Psoas muscle (tissue), 8 donors: ENCODE measurements around the gene PLAC1. TPM values are rescaled to one million over a fixed set of nuclear protein-coding genes. Genes with fewer than 3 reads are reported as not detected.

Source experiments
- ATAC-seq, 4 donors: fragments of 200-7000 bp; cut with Tn5 transposase; one replicate each; pipeline ENCODE4 v1.9.1; 2020; ENCODE audit warnings: moderate library complexity in 3 of 4, mild to moderate bottlenecking in 2 of 4
- DNase-seq, 2 donors: peaks; one replicate each; pipeline ENCODE4 v3.0.0-alpha.2; 2020
- H3K27ac ChIP-seq: fragments of 200-600 bp; one replicate; pipeline ENCODE4 v1.8.0; 2022
- H3K27me3 ChIP-seq, 3 donors: fragments of 200-600 bp in 1 of 3; one replicate each; pipeline versions ENCODE4 v1.6.1 to v1.8.0; 2013 to 2022; ENCODE audit warnings: low read length in 2 of 3, mild to moderate bottlenecking in 2 of 3, moderate library complexity in 1 of 3; ENCODE audit not compliant: insufficient read depth in 3 of 3
- H3K36me3 ChIP-seq, 2 donors: fragments of 200-600 bp in 1 of 2; one replicate each; pipeline versions ENCODE4 v1.6.1 to v1.8.0; 2013 to 2022; ENCODE audit warnings: low read depth in 1 of 2, mild to moderate bottlenecking in 1 of 2, moderate library complexity in 1 of 2; ENCODE audit not compliant: insufficient read depth in 1 of 2
- H3K4me1 ChIP-seq: fragments of 200-600 bp; one replicate; pipeline ENCODE4 v1.8.0; 2022
- H3K4me3 ChIP-seq: fragments of 200-600 bp; one replicate; pipeline ENCODE4 v1.8.0; 2022; ENCODE audit warnings: mild to moderate bottlenecking
- H3K9me3 ChIP-seq: fragments of 200-600 bp; one replicate; pipeline ENCODE4 v1.8.0; 2022
- WGBS, 3 donors: extraction: QIAGEN DNeasy Blood & Tissue Kit; methylation state at CpG; one replicate each; pipeline versions ENCODE4 v1.1.6 to v1.1.7; 2013; 5-methylcytosine and 5-hydroxymethylcytosine counted together
- intact Hi-C, 2 donors: fragments of 100-400 bp; cut with DNase I; formaldehyde crosslinking; loops; one replicate each; pipeline versions ENCODE4 v1.11.0 to v1.14.2; 2022
- polyA plus RNA-seq, 3 donors: library from polyadenylated mRNA; stranded (reverse); fragments of 200-250 nt; gene quantifications; one replicate each; pipeline ENCODE4 v1.2.3, GENCODE V29; 2013
- total RNA-seq, 4 donors: library from RNA; stranded (reverse); fragmentation: NEBNext Ultra II Directional in 2 of 4; extraction: Animal tissue kit (Norgen Biotek cat#: 25700) in 2 of 4; gene quantifications; one replicate each; pipeline versions ENCODE4 v1.2.1 to v1.2.4, GENCODE V29; 2021 to 2023
- TF ChIP-seq, protein P1 (sequence below): fragments of 200-600 bp; IDR thresholded peaks from one replicate; pipeline ENCODE4 v1.8.0; 2022; ENCODE audit warnings: antibody characterized with exemption
- donor health status: healthy with polysubstance abuse.
- donor health status: DM: no; HTN: no; CAD: no; lungs with moderate emphysema.
- donor health status: Bipolar disorder and iron deficiency.
- donor health status: healthy.
- donor health status: DM: yes; HTN: yes; CAD: no.
- donor health status: DM: no; HTN: no; CAD: no.
- donor health status: DM: no; HTN: no; CAD: no.
- donor health status: DM: yes; HTN: yes; CAD: no.

The PLAC1 gene
- total and polyA plus RNA-seq, 7 donors, result 0.13 to 3.0 (median 0.32) TPM; not detected in 2

DNA sequence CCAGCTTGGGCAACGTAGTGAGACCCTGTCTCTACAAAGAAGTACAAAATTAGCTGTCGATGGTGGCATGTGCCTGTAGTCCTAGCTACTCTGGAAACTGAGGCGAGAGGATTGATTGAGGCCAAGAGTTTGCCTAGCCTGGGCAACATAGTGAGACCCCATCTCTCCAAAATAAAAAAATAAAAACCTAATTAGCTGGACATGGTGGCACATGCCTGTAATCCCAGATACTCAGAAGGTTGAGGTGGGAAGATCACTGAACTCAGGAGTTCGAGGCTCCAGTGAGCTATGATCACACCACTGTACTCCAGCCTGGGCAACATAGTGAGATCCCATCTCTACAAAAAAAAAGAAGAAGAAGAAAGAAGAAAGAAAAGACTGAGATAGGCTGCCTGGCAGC, 17.4 kb downstream of the PLAC1 start:
- TF ChIP-seq, protein P1, sequence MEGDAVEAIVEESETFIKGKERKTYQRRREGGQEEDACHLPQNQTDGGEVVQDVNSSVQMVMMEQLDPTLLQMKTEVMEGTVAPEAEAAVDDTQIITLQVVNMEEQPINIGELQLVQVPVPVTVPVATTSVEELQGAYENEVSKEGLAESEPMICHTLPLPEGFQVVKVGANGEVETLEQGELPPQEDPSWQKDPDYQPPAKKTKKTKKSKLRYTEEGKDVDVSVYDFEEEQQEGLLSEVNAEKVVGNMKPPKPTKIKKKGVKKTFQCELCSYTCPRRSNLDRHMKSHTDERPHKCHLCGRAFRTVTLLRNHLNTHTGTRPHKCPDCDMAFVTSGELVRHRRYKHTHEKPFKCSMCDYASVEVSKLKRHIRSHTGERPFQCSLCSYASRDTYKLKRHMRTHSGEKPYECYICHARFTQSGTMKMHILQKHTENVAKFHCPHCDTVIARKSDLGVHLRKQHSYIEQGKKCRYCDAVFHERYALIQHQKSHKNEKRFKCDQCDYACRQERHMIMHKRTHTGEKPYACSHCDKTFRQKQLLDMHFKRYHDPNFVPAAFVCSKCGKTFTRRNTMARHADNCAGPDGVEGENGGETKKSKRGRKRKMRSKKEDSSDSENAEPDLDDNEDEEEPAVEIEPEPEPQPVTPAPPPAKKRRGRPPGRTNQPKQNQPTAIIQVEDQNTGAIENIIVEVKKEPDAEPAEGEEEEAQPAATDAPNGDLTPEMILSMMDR, result no peak

DNA sequence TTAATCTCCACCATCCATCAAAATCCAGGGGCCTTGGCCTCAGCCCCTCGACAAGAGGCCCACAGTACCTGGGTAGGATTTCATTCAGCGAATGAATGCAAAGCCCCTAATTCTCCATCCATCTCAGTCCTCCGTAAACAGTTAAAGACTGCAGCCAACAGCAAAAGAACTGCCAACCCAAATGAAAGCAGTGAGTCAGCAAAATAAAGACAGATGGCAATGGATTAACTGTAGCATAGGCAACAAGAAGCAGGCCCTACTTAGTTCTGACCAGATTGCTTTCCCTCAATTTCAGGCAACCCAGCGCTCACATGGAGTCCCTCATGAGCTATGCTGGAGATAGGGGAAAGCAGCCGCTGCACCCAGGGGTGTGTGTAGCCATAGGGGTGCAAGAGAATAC, 21.4 kb downstream of the PLAC1 start:
- 42 to 61% (median 55%) methylated on average over 5 of the region's 5 CpGs for WGBS, 3 donors
- no peaks in the 10 kb centered on the region for H3K4me1 ChIP-seq
- DNase-seq (no peak), ATAC-seq (peak in 1 of 4 donors; percentile 35)
- intact Hi-C loops, result no loop called here
- no peaks in the 10 kb centered on the region for H3K36me3 ChIP-seq
- H3K9me3 ChIP-seq, result no peaks in the 10 kb centered on the region
- peak overlapping the region; percentile 20 for H3K27ac ChIP-seq
- no peaks in the 10 kb centered on the region for H3K27me3 ChIP-seq
- H3K4me3 ChIP-seq, result no peak overlapping the region
- TF ChIP-seq, protein P1, result no peak

More for the DNA sequence above, 17.4 kb downstream of the PLAC1 start:
- Histone ChIP-seq H3K27me3 (peaks cover 0 to 7% (median 0%) of the 10 kb centered on the region in 3 donors), H3K36me3 (no peaks in the 10 kb centered on the region), H3K4me3 (no peak overlapping the region), H3K27ac (no peak overlapping the region), H3K9me3 (no peaks in the 10 kb centered on the region), H3K4me1 (no peaks in the 10 kb centered on the region)
- intact Hi-C loops, result no loop called here
- DNase-seq (no peak), ATAC-seq (no peak)
- WGBS, 3 donors, result 70 to 98% (median 90%) methylated on average over 4 of the region's 4 CpGs

DNA sequence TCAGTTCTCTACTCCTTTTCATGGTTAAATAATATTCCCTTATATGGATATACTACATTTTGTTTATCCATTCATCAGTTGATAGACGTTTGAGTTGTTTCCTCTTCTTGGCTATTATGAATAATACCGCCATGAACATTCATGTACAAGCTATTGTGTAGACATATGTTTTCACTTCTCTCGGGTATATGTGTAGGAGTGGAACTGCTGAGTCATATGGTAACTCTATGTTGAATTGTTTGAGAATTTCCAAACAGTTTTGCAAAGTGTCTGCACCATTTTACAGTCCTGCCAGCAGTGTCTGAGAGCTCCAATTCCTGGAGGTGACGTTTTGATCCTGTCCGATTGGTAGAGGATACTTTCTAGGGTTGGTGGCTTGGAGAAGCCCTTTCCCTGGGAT, 23.6 kb downstream of the PLAC1 start:
- intact Hi-C loops, result no loop called here
- ATAC-seq, result no peak

DNA sequence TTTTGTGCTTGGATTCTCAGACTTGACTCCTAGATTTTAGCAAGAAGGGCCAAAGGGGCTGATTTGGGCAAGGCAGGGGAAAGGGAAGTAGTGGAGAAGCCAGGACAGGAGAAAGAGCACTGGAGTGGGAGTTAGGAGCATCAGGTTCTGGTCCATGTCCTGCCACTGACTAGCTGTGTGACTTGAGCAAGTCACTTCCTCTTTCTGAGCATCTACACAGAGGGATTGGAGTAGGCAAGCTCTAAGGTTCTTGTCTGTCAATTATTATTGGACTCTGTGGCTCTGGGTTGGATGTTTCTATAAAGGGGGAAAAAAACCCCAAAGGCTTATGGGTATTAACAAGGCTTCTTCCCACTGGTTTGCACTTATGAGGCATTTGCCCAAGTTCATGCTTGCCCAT, 24.4 kb downstream of the PLAC1 start:
- TF ChIP-seq, protein P1, result no peak
- intact Hi-C loops, result no loop called here
- Histone ChIP-seq H3K27me3 (no peaks in the 10 kb centered on the region), H3K9me3 (no peaks in the 10 kb centered on the region), H3K4me3 (no peak overlapping the region), H3K36me3 (no peaks in the 10 kb centered on the region), H3K27ac (no peak overlapping the region), H3K4me1 (no peaks in the 10 kb centered on the region)
- no peak for ATAC-seq
- no peak for DNase-seq

More for the DNA sequence above, 23.6 kb downstream of the PLAC1 start:
- Histone ChIP-seq H3K27me3 (no peaks in the 10 kb centered on the region), H3K9me3 (no peaks in the 10 kb centered on the region), H3K4me1 (no peaks in the 10 kb centered on the region), H3K27ac (no peak overlapping the region), H3K36me3 (no peaks in the 10 kb centered on the region), H3K4me3 (no peak overlapping the region)
- no peak for DNase-seq
- WGBS, 3 donors, result 61 to 83% (median 76%) methylated on average over 5 of the region's 5 CpGs
- TF ChIP-seq, protein P1, result no peak

DNA sequence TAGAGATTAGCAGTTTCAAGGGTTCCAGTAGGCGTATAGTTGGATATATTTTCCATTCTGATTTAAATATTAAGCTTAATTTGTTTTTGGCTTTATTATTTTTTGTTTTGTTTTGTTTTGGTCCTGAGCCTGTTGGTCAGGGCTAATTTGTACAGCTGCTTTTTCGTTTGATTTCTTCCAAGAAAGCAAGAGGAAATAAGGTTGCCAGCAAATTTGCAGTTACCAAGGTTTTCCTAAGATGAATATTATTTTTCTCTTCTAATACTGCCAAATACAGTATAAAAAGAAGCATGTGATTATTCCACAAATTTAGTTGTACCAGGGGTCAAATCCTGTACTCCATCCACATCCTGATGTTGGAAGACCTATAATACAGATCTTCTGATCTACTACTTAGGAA, 24.9 kb downstream of the PLAC1 start:
- no peaks in the 10 kb centered on the region for H3K27me3 ChIP-seq
- no peaks in the 10 kb centered on the region for H3K4me1 ChIP-seq
- H3K36me3 ChIP-seq, result no peaks in the 10 kb centered on the region
- DNase-seq (no peak), ATAC-seq (no peak)
- WGBS, 3 donors, result 27 to 57% (median 55%) methylated on average over 2 of the region's 2 CpGs
- no peak overlapping the region for H3K27ac ChIP-seq
- intact Hi-C loops, result no loop called here
- TF ChIP-seq, protein P1, result no peak
- H3K9me3 ChIP-seq, result no peaks in the 10 kb centered on the region
- H3K4me3 ChIP-seq, result no peak overlapping the region
